Stimulated activated CD8-positive, alpha-beta memory T cell treated with anti-CD3 and anti-CD28 coated beads, Interleukin-2, amount 100 ng/mL, for 1 hour (primary cell): ENCODE measurements around the gene BMPR1A.
"Not testable (repeated sequence)": the region's sequence is repeated elsewhere in the genome, so short reads cannot be mapped to it uniquely, and the experiment has no call there.

Experiments
- DNase-seq, 2 donors: peaks; one replicate each; pipeline ENCODE4 v3.0.0-alpha.2; 2020; ENCODE audit warnings: low read depth in 2 of 2

The BMPR1A gene

GRCh38 chr10:86848747-86849146 lies 92.3 kb downstream of the BMPR1A start:
- no peak for DNase-seq

- DNase-seq = no peak
These were observed 92.9 kb downstream of the BMPR1A start for GRCh38 chr10:86849181-86849894.

GRCh38 chr10:86850481-86850880 lies 94.1 kb downstream of the BMPR1A start:
- DNase-seq = no peak

DNA sequence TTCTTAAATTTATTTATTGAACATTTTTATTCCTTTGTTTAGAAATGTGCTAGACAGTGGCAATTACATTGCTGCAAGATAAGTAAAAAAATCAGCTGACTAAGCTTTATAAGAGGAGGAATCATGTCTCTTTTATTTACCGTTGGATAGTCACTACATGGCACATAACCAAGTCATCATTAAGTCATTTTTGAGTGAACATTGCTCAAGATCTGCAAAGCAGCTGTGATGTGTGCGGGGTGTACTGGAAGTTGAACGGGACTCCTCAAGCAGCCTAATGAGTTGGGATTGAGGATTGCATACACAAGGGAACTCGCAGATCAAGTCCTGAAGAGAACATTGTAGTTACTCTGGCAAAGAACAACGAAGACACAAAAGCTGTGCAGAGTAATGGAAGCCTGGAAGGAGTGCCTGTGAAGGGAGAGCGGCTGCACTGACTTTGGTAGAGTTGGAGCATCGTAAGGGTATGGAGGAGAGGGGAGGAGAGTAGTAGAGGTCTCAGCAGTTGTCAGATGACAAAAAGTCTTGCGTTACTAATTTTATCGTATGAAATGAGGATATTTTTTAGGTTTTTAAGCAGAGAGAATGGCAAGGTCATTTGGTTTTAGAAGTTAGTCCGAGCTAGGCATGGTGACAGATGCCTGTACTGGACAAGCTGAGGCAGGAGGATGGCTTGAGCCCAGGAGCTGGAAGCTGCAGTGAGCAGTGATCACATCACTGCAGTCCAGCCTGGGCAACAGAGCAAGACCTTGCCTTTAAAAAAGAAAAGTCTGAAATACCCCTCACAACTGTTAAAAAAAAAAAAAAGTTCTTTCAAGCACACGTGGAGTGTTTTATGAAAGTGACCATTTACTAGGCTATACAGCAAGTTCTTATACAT lies 95.1 kb downstream of the BMPR1A start:
- DNase-seq = no peak

DNA sequence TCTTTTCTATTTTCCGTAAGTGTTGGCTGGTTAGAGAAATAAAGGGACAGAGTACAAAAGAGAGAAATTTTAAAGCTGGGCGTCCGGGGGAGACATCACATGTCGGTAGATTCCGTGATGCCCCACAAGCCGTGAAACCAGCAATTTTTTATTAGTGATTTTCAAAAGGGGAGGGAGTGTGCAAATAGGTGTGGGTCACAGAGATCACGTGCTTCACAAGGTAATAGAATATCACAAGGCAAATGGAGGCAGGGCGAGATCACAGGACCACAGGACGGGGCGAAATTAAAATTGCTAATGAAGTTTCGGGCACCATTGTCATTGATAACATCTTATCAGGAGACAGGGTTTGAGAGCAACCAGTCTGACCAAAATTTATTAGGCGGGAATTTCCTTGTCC lies 97.2 kb downstream of the BMPR1A start:
- DNase-seq = not testable (repeated sequence)

DNA sequence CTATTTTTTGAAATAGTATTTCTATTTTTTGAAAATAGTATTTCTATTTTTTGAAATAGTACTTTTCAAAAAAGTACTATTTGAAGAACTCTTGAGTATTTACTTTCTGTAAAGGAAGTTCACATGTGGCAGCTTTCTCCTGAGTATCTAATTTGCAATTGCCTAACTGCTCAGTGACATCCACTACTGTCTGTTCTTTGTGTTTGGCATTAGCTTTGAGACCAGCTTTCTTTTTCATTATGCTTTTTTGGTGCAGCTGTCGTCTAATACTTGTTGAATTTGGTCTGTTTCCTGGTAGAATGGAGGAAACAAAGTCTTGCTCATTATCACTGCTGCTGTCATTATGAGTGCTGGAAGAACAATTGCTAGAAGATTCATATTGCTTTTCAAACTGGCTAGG lies 99.1 kb downstream of the BMPR1A start:
- DNase-seq = no peak

- DNase-seq = no peak
These were observed 99.7 kb downstream of the BMPR1A start for GRCh38 chr10:86856156-86856555.

GRCh38 chr10:86857128-86857721 lies 100.8 kb downstream of the BMPR1A start:
- no peak for DNase-seq

GRCh38 chr10:86858011-86858410 lies 101.6 kb downstream of the BMPR1A start:
- no peak for DNase-seq

DNA sequence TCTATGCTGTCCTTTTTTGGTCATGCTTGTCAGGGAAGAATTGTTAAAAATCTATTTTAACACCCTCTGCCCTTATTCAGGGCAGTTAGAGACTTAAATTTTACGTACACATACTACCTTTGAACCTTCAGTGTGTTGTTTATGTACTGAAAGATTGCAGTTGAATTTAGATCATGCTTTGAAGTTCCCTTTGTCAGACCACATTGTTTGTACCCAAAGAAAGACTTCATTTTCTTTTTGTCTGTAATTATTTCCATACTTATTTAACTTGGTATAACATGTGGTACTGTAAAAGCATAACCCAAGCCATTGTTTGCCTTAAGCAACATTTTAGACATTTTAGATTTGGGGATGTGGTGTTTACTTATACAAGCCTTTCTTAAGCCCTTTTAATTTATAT lies 104.9 kb downstream of the BMPR1A start:
- DNase-seq = no peak

- DNase-seq = no peak
These were observed 106.0 kb downstream of the BMPR1A start for GRCh38 chr10:86862373-86862772.

DNA sequence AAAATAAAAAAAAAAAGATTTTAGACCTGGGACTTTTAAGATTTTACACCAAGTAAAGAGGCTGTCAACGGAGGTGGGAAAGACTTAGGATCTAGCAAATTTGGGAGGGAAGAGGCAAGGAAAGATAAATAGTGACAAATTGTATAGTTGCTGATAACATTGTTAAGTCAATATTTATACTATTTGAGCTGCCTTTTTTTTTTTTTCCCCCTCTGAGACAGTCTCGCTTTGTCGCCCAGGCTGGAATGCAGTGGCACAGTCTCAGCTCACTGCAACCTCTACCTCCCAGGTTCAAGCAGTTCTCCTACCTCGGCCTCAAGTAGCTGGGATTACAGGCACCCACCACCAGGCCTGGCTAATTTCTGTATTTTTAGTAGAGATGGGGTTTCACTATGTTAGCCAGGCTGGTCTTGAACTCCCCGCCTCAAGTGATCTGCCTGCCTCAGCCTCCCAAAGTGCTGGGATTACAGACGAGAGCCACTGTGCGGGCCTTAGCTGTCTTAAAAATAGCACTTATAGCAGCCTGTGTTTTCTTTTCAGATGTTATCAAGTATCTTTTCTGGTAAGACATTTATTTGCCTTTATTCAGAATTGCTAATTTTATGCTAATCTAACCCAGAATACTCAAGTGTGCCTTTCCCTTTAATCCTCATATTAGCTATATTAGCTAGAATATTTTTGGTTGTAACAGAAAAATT lies 106.5 kb downstream of the BMPR1A start:
- DNase-seq = no peak

DNA sequence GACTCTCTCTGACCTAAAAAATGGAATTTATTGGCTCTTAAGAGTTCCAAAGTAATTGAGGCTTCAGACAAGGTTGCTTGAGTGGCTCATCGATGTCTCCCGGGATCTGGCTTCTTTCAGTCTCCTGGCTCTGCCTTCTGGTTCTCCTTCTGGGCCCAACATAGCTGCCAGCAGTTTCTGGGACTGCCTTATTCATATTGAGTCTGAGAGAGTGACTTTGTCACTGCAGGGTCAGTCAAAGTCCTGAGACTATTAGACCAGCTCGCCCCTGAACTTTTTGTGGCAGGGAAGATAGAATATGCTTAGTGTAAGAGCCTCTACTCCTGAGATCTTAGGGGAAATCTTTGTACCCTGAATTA lies 107.0 kb downstream of the BMPR1A start:
- DNase-seq = no peak

- DNase-seq = not testable (repeated sequence)
These were observed 108.8 kb downstream of the BMPR1A start for GRCh38 chr10:86865011-86865811.

DNA sequence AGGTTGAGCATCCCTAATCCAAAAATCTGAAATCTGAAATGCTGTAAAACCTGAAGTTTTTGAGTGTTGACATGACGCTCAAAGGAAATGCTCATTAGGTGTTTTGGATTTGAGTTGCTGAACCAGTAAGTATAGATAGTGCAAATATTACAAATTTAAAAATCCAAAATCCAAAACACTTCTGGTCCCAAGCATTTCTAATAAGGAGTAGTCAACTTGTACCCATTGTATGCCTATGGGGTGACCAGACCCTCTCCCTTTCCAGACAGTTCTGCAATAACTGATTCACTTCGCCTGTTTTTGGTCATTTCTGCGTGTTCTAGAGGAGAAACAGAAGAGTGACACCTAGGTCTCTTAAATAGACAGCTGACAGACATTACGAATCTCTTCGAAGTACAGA lies 110.7 kb downstream of the BMPR1A start:
- DNase-seq = no peak

- DNase-seq = no peak
These were observed 111.9 kb downstream of the BMPR1A start for GRCh38 chr10:86868353-86868752.

DNA sequence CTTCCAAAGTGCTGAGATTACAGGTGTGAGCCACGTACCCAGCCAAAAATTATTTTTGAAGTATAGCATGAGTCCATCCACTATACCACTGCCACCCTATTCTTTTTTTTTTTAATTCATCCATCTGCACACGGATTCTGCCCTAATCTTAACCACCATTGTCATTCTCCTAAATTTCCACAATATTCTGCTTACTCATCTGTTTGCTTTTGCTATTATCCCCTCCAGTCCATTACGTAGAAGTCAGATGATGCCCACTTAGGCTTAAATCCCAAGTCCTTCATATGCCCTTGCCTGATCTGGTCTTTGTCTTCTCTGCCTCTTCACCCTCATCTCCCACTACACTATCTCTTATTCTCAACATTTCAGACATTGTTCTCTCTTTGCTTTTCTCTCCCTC lies 114.3 kb downstream of the BMPR1A start:
- DNase-seq = no peak

DNA sequence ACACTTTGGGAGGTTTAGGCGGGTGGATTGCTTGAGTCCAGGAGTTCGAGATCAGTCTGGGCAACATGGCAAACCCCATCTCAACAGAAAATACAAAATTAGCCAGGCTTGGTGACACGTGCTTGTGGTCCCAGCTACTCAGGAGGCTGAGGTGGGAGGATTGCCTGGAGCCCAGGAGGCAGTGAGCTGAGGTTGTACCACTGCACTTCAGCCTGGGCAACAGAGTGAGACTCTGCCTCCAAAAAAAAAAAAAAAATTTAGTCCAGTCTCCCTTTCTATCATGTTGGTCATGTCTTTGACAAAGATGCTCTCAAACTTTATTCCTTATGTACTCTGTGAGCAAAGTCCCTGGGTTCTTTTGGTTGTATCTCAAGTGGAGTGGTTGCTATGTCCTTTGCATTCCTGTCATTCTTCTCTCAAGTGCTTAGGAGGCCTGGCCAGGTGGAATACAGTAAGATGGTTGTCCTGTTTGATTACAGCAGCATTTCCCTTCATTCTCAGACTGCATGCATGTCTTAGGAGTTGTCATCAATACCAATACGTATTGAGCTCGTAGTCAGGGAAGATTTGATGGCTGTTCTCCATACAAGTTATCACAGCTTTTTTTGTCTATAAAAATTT lies 115.3 kb downstream of the BMPR1A start:
- DNase-seq = no peak

GRCh38 chr10:86872757-86873156 lies 116.3 kb downstream of the BMPR1A start:
- no peak for DNase-seq

- DNase-seq = no peak
These were observed 120.3 kb downstream of the BMPR1A start for GRCh38 chr10:86876748-86877147.
